Activated CD4-positive, alpha-beta memory T cell treated with anti-CD3 and anti-CD28 coated beads, Interleukin-2, amount 10 ng/mL, durations not matched to agents 7 days and 5 days (primary cell): Measurements from ENCODE around the gene CD7. TPM values are rescaled to one million over a fixed set of nuclear protein-coding genes. Genes with fewer than 3 reads are reported as not detected.
"Not testable (repeated sequence)": the region's sequence is repeated elsewhere in the genome, so short reads cannot be mapped to it uniquely, and the experiment has no call there.

Experiments used
- CTCF ChIA-PET: fragments of 350-600 bp; sonication (Branson Sonifier 250); formaldehyde crosslinking; loops from one replicate; lab custom pipeline; 2021; ENCODE audit warnings: antibody characterized with exemption, inconsistent platforms; lab: Charles Lee
- POLR2A ChIA-PET: fragments of 350-600 bp; sonication (Branson Sonifier 250); formaldehyde crosslinking; loops from one replicate; lab custom pipeline; 2021; ENCODE audit warnings: antibody characterized with exemption; lab: Charles Lee
- DNase-seq: peaks from one replicate; pipeline ENCODE4 v3.0.0-alpha.2; 2020
- H3K27ac Mint-ChIP-seq: one replicate; pipeline ENCODE4 v1.8.0; 2021; ENCODE audit warnings: mild to moderate bottlenecking, mixed read lengths
- H3K27me3 Mint-ChIP-seq: one replicate; pipeline ENCODE4 v1.8.0; 2021; ENCODE audit warnings: mixed read lengths
- H3K36me3 Mint-ChIP-seq: one replicate; pipeline ENCODE4 v1.8.0; 2021; ENCODE audit warnings: low read depth, mixed read lengths
- H3K4me1 Mint-ChIP-seq: one replicate; pipeline ENCODE4 v1.8.0; 2021; ENCODE audit warnings: mixed read lengths
- H3K4me3 Mint-ChIP-seq: one replicate; pipeline ENCODE4 v1.8.0; 2021; ENCODE audit warnings: mild to moderate bottlenecking, mixed read lengths
- H3K9me3 Mint-ChIP-seq: one replicate; pipeline ENCODE4 v1.8.0; 2021; ENCODE audit warnings: mixed read lengths
- total RNA-seq, 2 experiments: library from RNA; stranded (reverse); gene quantifications; one replicate each; pipeline ENCODE4 v1.2.3, GENCODE V29; 2021

The CD7 gene
- total RNA-seq, 2 experiments from 2014 or later: 138 to 140 TPM

DNA sequence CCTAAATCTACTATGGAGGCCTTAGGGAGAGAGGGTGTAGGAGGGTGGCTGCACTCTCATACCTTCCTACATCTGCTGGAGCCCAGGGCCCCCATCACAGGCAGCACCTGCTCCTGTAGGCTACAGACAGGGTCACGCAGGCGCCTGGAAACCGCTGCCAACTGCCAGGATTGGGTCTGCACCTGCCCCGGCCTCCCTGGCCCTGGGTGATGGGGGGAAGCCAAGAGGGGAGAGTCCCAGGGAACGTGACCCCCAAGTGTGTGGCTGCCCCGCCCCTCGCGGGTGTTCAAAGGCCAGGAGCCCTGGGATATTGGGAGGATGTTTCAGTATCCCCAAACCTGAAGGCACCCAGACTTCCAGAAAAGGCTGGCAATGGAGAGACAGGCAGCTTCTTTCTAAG lies 36.1 kb upstream of the CD7 start:
- ChIA-PET CTCF (interaction anchor here (1.0 to 1.1 kb wide), 2 partner anchors 78 to 198 kb away, joined by 3 to 4 read pairs; no protein-coding TSS in a partner anchor), POLR2A (interaction anchor here (1.2 kb wide), 1 partner anchor 17 kb away, joined by 3 read pairs; no protein-coding TSS in a partner anchor)
- H3K4me1 Mint-ChIP-seq: peaks cover 10% of the 10 kb centered on the region
- H3K4me3 Mint-ChIP-seq: no peak overlapping the region
- DNase-seq: no peak
- H3K27me3 Mint-ChIP-seq: peaks cover 14% of the 10 kb centered on the region
- H3K36me3 Mint-ChIP-seq: no peaks in the 10 kb centered on the region
- H3K27ac Mint-ChIP-seq: no peak overlapping the region
- H3K9me3 Mint-ChIP-seq: no peaks in the 10 kb centered on the region

DNA sequence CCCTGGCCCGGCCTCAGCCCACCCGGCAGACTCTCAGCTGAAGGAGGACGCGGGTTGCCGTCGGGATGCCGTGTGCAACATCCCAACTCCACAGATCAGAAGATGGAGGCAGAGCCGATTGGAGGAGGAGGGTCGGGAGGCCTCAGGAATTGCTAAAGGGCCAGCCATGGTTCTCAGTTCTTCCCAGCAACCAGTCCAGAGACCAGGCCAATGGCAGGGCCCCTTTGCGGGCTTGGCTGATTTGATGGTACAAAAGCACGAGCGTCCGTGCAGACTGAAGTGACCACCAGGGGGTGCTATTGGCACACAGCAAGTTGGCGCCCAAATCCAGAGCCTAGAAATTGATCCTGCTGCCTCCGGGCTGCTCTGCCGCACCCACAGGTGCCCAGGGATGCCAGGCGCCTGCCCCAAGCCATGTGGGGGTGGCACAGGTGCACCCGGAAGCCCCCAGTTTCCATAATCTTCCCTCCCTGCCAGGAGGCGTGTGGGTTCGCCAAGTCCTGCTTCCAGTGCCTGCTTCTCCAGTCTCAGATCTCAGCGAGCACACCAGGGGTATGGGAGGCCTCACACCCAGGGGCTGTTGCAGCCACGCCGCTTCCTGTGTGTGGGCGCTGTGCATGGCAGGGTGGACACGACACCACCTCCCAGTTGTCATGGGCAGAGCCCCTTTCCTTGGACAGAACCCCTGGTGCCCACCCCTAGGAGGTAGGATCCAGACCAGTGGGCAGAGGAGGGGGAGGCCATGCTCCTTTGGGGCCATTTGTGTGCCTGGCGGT lies 34.5 kb upstream of the CD7 start:
- peaks cover 10% of the 10 kb centered on the region for H3K27me3 Mint-ChIP-seq
- DNase-seq: peak; percentile 86
- peaks cover 6% of the 10 kb centered on the region for H3K4me1 Mint-ChIP-seq
- CTCF ChIA-PET: interaction anchor here (0.7 to 1.3 kb wide), 9 partner anchors 16 to 321 kb away, joined by 3 to 5 read pairs (median 4); no protein-coding TSS in a partner anchor
- no peaks in the 10 kb centered on the region for H3K36me3 Mint-ChIP-seq
- no peak overlapping the region for H3K27ac Mint-ChIP-seq
- H3K4me3 Mint-ChIP-seq: no peak overlapping the region
- no peaks in the 10 kb centered on the region for H3K9me3 Mint-ChIP-seq
- POLR2A ChIA-PET: interaction anchor here (1.2 kb wide), 1 partner anchor 19 kb away, joined by 3 read pairs; no protein-coding TSS in a partner anchor

DNA sequence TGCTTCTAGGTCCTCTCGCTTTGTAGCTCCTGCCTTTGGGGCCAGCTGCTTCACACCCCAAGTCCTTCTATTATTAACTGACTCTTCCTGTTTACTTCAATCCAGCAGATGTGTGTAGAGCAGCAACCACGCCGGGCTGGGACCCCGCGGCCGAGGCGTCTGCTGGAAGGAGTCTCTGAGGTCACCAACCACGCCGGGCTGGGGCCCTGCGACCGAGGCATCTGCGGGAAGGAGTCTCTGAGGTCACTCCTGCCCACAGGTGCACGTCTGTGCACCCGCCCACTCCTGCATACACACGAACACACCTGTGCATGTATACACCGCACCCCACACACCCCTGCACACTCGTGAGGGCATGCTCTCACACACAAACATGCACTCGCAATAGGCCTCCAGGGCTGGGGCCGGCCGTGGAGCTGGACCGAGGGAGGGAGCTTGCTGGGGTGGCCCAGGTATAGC lies 33.9 kb upstream of the CD7 start:
- Mint-ChIP-seq H3K4me1 (peaks cover 11% of the 10 kb centered on the region), H3K4me3 (no peak overlapping the region), H3K9me3 (no peaks in the 10 kb centered on the region), H3K36me3 (no peaks in the 10 kb centered on the region), H3K27me3 (peaks cover 14% of the 10 kb centered on the region), H3K27ac (no peak overlapping the region)
- CTCF ChIA-PET: interaction anchor here (0.7 to 1.3 kb wide), 8 partner anchors 14 to 321 kb away, joined by 3 to 5 read pairs (median 4); no protein-coding TSS in a partner anchor
- DNase-seq: no peak
- POLR2A ChIA-PET: no interaction called here

DNA sequence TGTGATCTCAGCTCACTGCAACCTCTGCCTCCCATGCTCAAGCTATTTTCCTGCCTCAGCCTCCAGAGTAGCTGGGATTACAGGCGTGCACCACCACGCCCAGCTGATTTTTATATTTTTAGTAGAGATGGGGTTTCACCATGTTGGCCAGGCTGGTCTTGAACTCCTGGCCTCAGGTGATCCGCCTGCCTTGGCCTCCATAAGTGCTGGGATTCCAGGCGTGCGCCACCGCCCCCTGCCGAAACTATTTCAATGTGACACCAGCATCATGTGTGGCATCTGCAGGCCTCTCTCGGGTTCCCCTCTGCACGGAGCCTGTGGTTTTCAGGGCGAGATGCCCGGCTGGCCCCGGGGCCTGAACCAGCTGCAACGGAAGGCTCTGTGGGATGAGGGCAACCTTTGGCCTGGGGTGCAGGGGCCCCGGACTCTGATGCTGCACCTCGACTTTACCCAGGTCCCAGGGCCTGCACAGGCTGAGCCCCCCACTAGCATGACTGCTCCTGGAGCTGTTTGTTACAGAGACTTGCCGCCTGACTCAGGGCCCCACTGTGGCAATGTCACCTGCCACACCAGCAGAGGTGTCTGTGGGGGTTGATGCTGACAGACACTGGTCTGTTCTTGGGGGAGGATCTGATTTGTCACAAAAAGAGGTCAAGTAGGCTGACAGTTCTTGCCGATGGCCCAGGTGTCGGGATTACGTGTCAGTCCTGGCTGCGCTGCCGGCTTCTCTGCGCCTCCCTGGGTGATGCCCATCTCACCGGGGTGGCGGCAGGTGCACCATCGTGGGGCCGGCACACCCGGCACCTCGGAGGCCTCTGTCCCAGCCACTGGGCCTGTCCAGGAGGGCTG lies 33.0 kb upstream of the CD7 start:
- peak; percentile 62 for DNase-seq
- H3K9me3 Mint-ChIP-seq: no peaks in the 10 kb centered on the region
- no peak overlapping the region for H3K4me3 Mint-ChIP-seq
- POLR2A ChIA-PET: interaction anchor here (1.2 to 1.4 kb wide), 2 partner anchors 64 to 121 kb away, joined by 3 to 4 read pairs; partner anchors contain the start of gene SLC16A3
- peaks cover 15% of the 10 kb centered on the region for H3K27me3 Mint-ChIP-seq
- peaks cover 12% of the 10 kb centered on the region for H3K4me1 Mint-ChIP-seq
- CTCF ChIA-PET: interaction anchor here (0.7 to 1.9 kb wide), 13 partner anchors 12 to 391 kb away, joined by 3 to 6 read pairs (median 3); no protein-coding TSS in a partner anchor
- no peak overlapping the region for H3K27ac Mint-ChIP-seq
- no peaks in the 10 kb centered on the region for H3K36me3 Mint-ChIP-seq

- Mint-ChIP-seq H3K9me3 (no peaks in the 10 kb centered on the region), H3K4me1 (peaks cover 12% of the 10 kb centered on the region), H3K4me3 (no peak overlapping the region), H3K27me3 (peaks cover 12% of the 10 kb centered on the region), H3K27ac (no peak overlapping the region), H3K36me3 (no peaks in the 10 kb centered on the region)
- CTCF ChIA-PET: interaction anchor here (0.7 to 1.9 kb wide), 5 partner anchors 48 to 390 kb away, joined by 3 to 6 read pairs (median 3); no protein-coding TSS in a partner anchor
- DNase-seq: no peak
- POLR2A ChIA-PET: interaction anchor here (1.4 kb wide), 1 partner anchor 65 kb away, joined by 4 read pairs; no protein-coding TSS in a partner anchor
Measured at GRCh38 chr17:82349287-82349701, 31.9 kb upstream of the CD7 start.

GRCh38 chr17:82348866-82349265 lies 31.5 kb upstream of the CD7 start:
- Mint-ChIP-seq H3K4me1 (peaks cover 12% of the 10 kb centered on the region), H3K9me3 (no peaks in the 10 kb centered on the region), H3K4me3 (no peak overlapping the region), H3K27ac (no peak overlapping the region), H3K36me3 (no peaks in the 10 kb centered on the region), H3K27me3 (peaks cover 12% of the 10 kb centered on the region)
- ChIA-PET CTCF (interaction anchor here (0.6 to 1.9 kb wide), 2 partner anchors 48 to 311 kb away, joined by 3 to 6 read pairs; partner anchors contain the start of gene DCXR), POLR2A (no interaction called here)
- DNase-seq: no peak

DNA sequence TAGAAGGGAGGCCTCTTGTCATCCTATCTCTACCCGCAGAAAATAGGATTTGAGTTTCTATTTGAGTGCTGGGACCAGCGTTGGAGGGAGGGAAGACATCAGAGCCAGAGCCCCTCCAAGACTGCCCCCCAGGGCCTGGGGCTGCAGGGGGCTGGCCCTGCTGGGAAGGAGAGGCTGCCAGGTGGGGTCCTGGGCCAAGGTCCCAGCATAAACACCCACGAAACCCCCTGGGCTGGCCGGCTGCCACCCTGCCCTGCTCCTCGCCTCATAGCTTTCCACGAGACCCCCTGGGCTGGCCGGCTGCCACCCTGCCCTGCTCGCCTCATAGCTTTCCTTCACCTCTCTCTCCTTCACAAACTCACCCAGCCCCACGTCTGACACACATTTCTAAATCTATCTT lies 31.0 kb upstream of the CD7 start:
- H3K9me3 Mint-ChIP-seq: no peaks in the 10 kb centered on the region
- no peaks in the 10 kb centered on the region for H3K36me3 Mint-ChIP-seq
- no peak for DNase-seq
- H3K27ac Mint-ChIP-seq: no peak overlapping the region
- POLR2A ChIA-PET: no interaction called here
- H3K4me3 Mint-ChIP-seq: no peak overlapping the region
- peaks cover 12% of the 10 kb centered on the region for H3K4me1 Mint-ChIP-seq
- H3K27me3 Mint-ChIP-seq: peaks cover 15% of the 10 kb centered on the region
- CTCF ChIA-PET: interaction anchor here (0.6 to 1.9 kb wide), 2 partner anchors 47 to 311 kb away, joined by 3 to 6 read pairs; partner anchors contain the start of gene DCXR

DNA sequence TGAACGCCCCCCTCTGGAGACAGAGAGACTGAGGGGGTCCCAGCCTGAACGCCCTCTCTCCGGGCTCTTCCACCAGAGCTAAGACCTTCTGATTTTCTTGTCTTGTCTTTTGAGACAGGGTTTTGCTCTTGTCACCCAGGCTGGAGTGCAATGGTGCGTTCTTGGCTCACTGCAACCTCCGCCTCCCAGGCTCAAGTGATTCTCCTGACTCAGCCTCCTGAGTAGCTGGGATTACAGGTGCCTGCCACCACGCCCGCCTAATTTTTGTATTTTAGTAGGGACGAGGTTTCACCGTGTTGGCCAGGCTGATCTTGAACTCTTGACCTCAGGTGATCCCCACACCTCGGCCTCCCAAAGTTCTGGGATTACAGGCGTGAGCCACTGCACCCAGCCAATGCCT lies 30.6 kb upstream of the CD7 start:
- H3K4me3 Mint-ChIP-seq, POLR2A ChIA-PET, H3K27ac Mint-ChIP-seq, H3K36me3 Mint-ChIP-seq, H3K9me3 Mint-ChIP-seq, DNase-seq, CTCF ChIA-PET: not testable (repeated sequence)
- Mint-ChIP-seq H3K4me1 (peaks cover 12% of the 10 kb centered on the region), H3K27me3 (peaks cover 15% of the 10 kb centered on the region)

- Mint-ChIP-seq H3K4me1 (peaks cover 7% of the 10 kb centered on the region), H3K9me3 (no peaks in the 10 kb centered on the region), H3K36me3 (no peaks in the 10 kb centered on the region), H3K27ac (no peak overlapping the region), H3K27me3 (peaks cover 15% of the 10 kb centered on the region), H3K4me3 (no peak overlapping the region)
- no peak for DNase-seq
- CTCF ChIA-PET: no interaction called here
- POLR2A ChIA-PET: interaction anchor here (1.1 kb wide), 1 partner anchor 9 kb away, joined by 3 read pairs; no protein-coding TSS in a partner anchor
Measured at GRCh38 chr17:82346342-82347300, 29.2 kb upstream of the CD7 start.

- DNase-seq: no peak
- ChIA-PET CTCF (interaction anchor here (0.6 kb wide), 1 partner anchor 60 kb away, joined by 4 read pairs; no protein-coding TSS in a partner anchor), POLR2A (interaction anchor here (0.6 kb wide), 1 partner anchor 55 kb away, joined by 3 read pairs; no protein-coding TSS in a partner anchor)
- peaks cover 6% of the 10 kb centered on the region for H3K4me1 Mint-ChIP-seq
- H3K27ac Mint-ChIP-seq: no peak overlapping the region
- no peak overlapping the region for H3K4me3 Mint-ChIP-seq
- no peaks in the 10 kb centered on the region for H3K36me3 Mint-ChIP-seq
- H3K27me3 Mint-ChIP-seq: peaks cover 15% of the 10 kb centered on the region
- H3K9me3 Mint-ChIP-seq: peaks cover 4% of the 10 kb centered on the region
Measured at GRCh38 chr17:82345151-82345976, 28.0 kb upstream of the CD7 start.
